IMR-90 (cell line): ENCODE data around the gene TTC7B. TPM values are rescaled to one million over a fixed set of nuclear protein-coding genes. Genes with fewer than 3 reads are reported as not detected.

Source experiments
- ATAC-seq: fragments of 200-7000 bp; cut with Tn5 transposase; 2 replicates; pipeline ENCODE4 v1.9.1; 2020; ENCODE audit warnings: low read depth, mild to moderate bottlenecking, moderate library complexity
- BruUV-seq: library from RNA; stranded (reverse); fragments of 400-500 nt; replicated peaks from 2 replicates; lab custom pipeline; 2021; lab: Mats Ljungman, UMichigan
- CTCF ChIA-PET: fragments of 300-600 bp; formaldehyde crosslinking; extraction: SDS; loops from one replicate; lab custom pipeline; 2021; ENCODE audit warnings: antibody characterized with exemption; lab: Yijun Ruan, JAX
- POLR2A ChIA-PET: fragments of 300-600 bp; sonication (Branson Sonifier 250); formaldehyde crosslinking; loops from one replicate; lab custom pipeline; 2022; ENCODE audit warnings: antibody characterized with exemption; ENCODE audit not compliant: unreplicated experiment; lab: Charles Lee
- DNase-seq: peaks from one replicate; pipeline ENCODE4 v3.0.0; 2013
- H2AFZ ChIP-seq: replicated peaks from 2 replicates; pipeline ENCODE3; 2013; ENCODE audit warnings: low read length, mild to moderate bottlenecking; ENCODE audit not compliant: poor library complexity
- H2AK5ac ChIP-seq: 2 replicates; pipeline ENCODE4 v1.6.1; 2013; ENCODE audit warnings: low read depth, low read length, inconsistent platforms
- H2AK9ac ChIP-seq: replicated peaks from 2 replicates; pipeline ENCODE3; 2013; ENCODE audit warnings: mild to moderate bottlenecking, low read depth, low read length, moderate library complexity; ENCODE audit not compliant: poor library complexity
- H2BK120ac ChIP-seq: 2 replicates; pipeline ENCODE4 v1.6.1; 2013; ENCODE audit warnings: low read depth, low read length, inconsistent platforms
- H2BK15ac ChIP-seq: 3 replicates; pipeline ENCODE4 v1.6.1; 2013; ENCODE audit warnings: low read depth, low read length, inconsistent platforms
- H2BK20ac ChIP-seq: 2 replicates; pipeline ENCODE4 v1.6.1; 2013; ENCODE audit warnings: low read depth, mild to moderate bottlenecking, inconsistent platforms, low read length, moderate library complexity
- H2BK5ac ChIP-seq: 2 replicates; pipeline ENCODE4 v1.6.1; 2013; ENCODE audit warnings: mild to moderate bottlenecking, low read depth, low read length, inconsistent platforms; ENCODE audit not compliant: poor library complexity, severe bottlenecking
- H3K14ac ChIP-seq: replicated peaks from 2 replicates; pipeline ENCODE4 v1.6.1; 2013; ENCODE audit warnings: low read depth, low read length, inconsistent platforms
- H3K18ac ChIP-seq: 2 replicates; pipeline ENCODE4 v1.6.1; 2013; ENCODE audit warnings: low read depth, low read length, control low read depth
- H3K23ac ChIP-seq: 2 replicates; pipeline ENCODE4 v1.6.1; 2013; ENCODE audit warnings: low read depth, low read length, inconsistent platforms
- H3K27ac ChIP-seq: 2 replicates; pipeline ENCODE4 v1.5.1; 2013; ENCODE audit warnings: mild to moderate bottlenecking, control low read depth, low read length; ENCODE audit not compliant: insufficient read depth
- H3K27me3 ChIP-seq: 2 replicates; pipeline ENCODE4 v1.6.1; 2013; ENCODE audit warnings: low read length; ENCODE audit not compliant: control insufficient read depth, insufficient read depth
- H3K36me3 ChIP-seq: 2 replicates; pipeline ENCODE4 v1.6.1; 2013; ENCODE audit warnings: low read length, mixed read lengths; ENCODE audit not compliant: control insufficient read depth, insufficient read depth
- H3K4ac ChIP-seq: 2 replicates; pipeline ENCODE4 v1.6.1; 2013; ENCODE audit warnings: low read depth, low read length, inconsistent platforms
- H3K4me1 ChIP-seq: 2 replicates; pipeline ENCODE4 v1.6.1; 2013; ENCODE audit warnings: low read length, mixed read lengths; ENCODE audit not compliant: control insufficient read depth, insufficient read depth
- H3K4me2 ChIP-seq: 2 replicates; pipeline ENCODE4 v1.6.1; 2013; ENCODE audit warnings: low read depth, mild to moderate bottlenecking, control low read depth, low read length, moderate library complexity
- H3K4me3 ChIP-seq: 2 replicates; pipeline ENCODE4 v1.5.1; 2013; ENCODE audit warnings: low read depth, mild to moderate bottlenecking, control low read depth, low read length, moderate library complexity; ENCODE audit not compliant: insufficient read depth
- H3K56ac ChIP-seq: 2 replicates; pipeline ENCODE4 v1.6.1; 2013; ENCODE audit warnings: low read length, inconsistent platforms; ENCODE audit not compliant: insufficient read depth; ENCODE audit errors: extremely low read depth
- H3K79me1 ChIP-seq, 2 experiments: 2 replicates each; pipeline ENCODE4 v1.6.1; 2013; ENCODE audit warnings: low read length in 2 of 2, inconsistent platforms in 1 of 2, low read depth in 1 of 2
- H3K9ac ChIP-seq: 2 replicates; pipeline ENCODE4 v1.6.1; 2013; ENCODE audit warnings: low read depth, low read length, control low read depth
- H3K9me1 ChIP-seq: 2 replicates; pipeline ENCODE4 v1.6.1; 2013; ENCODE audit warnings: low read length, inconsistent platforms; ENCODE audit not compliant: insufficient read depth
- H3K9me3 ChIP-seq: 2 replicates; pipeline ENCODE4 v1.6.1; 2013; ENCODE audit warnings: low read length; ENCODE audit not compliant: control insufficient read depth, insufficient read depth
- H4K20me1 ChIP-seq: 2 replicates; pipeline ENCODE4 v1.6.1; 2013; ENCODE audit warnings: low read length, inconsistent platforms; ENCODE audit not compliant: insufficient read depth
- H4K5ac ChIP-seq: 2 replicates; pipeline ENCODE4 v1.6.1; 2013; ENCODE audit warnings: mild to moderate bottlenecking, low read depth, low read length, control low read depth
- H4K8ac ChIP-seq, 2 experiments: 2 replicates each; pipeline ENCODE4 v1.6.1; 2013; ENCODE audit warnings: low read depth in 2 of 2, low read length in 2 of 2, control low read depth in 1 of 2, inconsistent platforms in 1 of 2
- H4K91ac ChIP-seq: 2 replicates; pipeline ENCODE4 v1.6.1; 2013; ENCODE audit warnings: low read depth, low read length, inconsistent platforms; ENCODE audit not compliant: insufficient read depth
- BHLHE40 ChIP-seq: fragments of 150-350 bp; IDR thresholded peaks from 2 replicates; pipeline ENCODE4 v1.6.1; 2016; ENCODE audit warnings: mild to moderate bottlenecking, low read depth, low read length
- MXI1 ChIP-seq: IDR thresholded peaks from 2 replicates; pipeline ENCODE4 v1.6.1; 2012; ENCODE audit warnings: low read depth, mild to moderate bottlenecking, low read length, moderate library complexity, borderline replicate concordance
- RAD21 ChIP-seq: IDR thresholded peaks from 2 replicates; pipeline ENCODE4 v1.6.1; 2012; ENCODE audit warnings: low read length, improper control_type of control experiment
- WGBS, 2 experiments: methylation state at CpG; one replicate each; pipeline versions ENCODE4 v1.1.5 to v1.1.7; 2013; ENCODE audit warnings: missing lambda C conversion rate in 2 of 2; ENCODE audit not compliant: insufficient read length in 1 of 2; ENCODE audit errors: extremely low coverage in 2 of 2; 5-methylcytosine and 5-hydroxymethylcytosine counted together
- dilution Hi-C: fragments of 300-500 bp; cut with HindIII; formaldehyde crosslinking; loops from one replicate; pipeline ENCODE4 v1.14.3; 2018; ENCODE audit warnings: low sequenced_read_pairs; ENCODE audit not compliant: unreplicated experiment
- in situ Hi-C: fragments of 300-500 bp; cut with MboI; formaldehyde crosslinking; loops from 3 replicates; pipeline ENCODE4 v1.14.3; 2019; ENCODE audit warnings: low sequenced_read_pairs, inconsistent platforms, mixed read lengths
- intact Hi-C: fragments of 100-400 bp; cut with micrococcal nuclease; formaldehyde crosslinking; loops from 2 replicates; pipeline ENCODE4 v1.10.0; 2022
- polyA plus RNA-seq, 3 experiments: library from polyadenylated mRNA; depleted of rRNA; stranded (reverse); fragments of >200 nt; gene quantifications; 2 replicates each; pipeline ENCODE4 v1.2.3, GENCODE V29; 2012; ENCODE audit warnings: low replicate concordance in 1 of 3
- total RNA-seq: library from RNA; depleted of rRNA; stranded (reverse); fragments of >200 nt; gene quantifications from 2 replicates; pipeline ENCODE4 v1.2.3, GENCODE V29; 2012

Gene TTC7B
- total and polyA plus RNA-seq, 2 of the 4 experiments (the other 2 are of a cell fraction), result 18.1 to 35.3 TPM

- Histone ChIP-seq H3K4me3 (no peak overlapping the region), H3K9me1 (peaks cover 12% of the 10 kb centered on the region), H3K79me1 (no peaks in the 10 kb centered on the region), H3K36me3 (no peaks in the 10 kb centered on the region), H4K91ac (no peak overlapping the region), H2AK5ac (no peak overlapping the region), H2BK120ac (no peak overlapping the region), H3K18ac (no peak overlapping the region), H3K4me2 (no peak overlapping the region), H3K56ac (no peak overlapping the region), H4K5ac (no peak overlapping the region), H3K27ac (no peak overlapping the region), H4K8ac (no peak overlapping the region), H3K23ac (no peak overlapping the region), H3K4me1 (peaks cover 5% of the 10 kb centered on the region; the same call in 1 of the 2 replicates), H2BK20ac (no peak overlapping the region), H3K27me3 (no peaks in the 10 kb centered on the region), H2AK9ac (no peak overlapping the region), H3K4ac (no peak overlapping the region), H2AFZ (no peak overlapping the region), H3K9me3 (no peaks in the 10 kb centered on the region), H3K14ac (no peak overlapping the region), H2BK15ac (no peak overlapping the region), H4K20me1 (peaks cover 3% of the 10 kb centered on the region), H2BK5ac (no peak overlapping the region), H3K9ac (no peak overlapping the region)
- WGBS, 2 experiments, result no CpG with 5 or more reads among the region's 6 CpGs
- dilution Hi-C loops, result no loop called here
- TF ChIP-seq BHLHE40, result no peak
- no peak for TF ChIP-seq RAD21
- TF ChIP-seq MXI1, result no peak
- peak; percentile 77 for ATAC-seq
- no TSS peak for BruUV-seq
- POLR2A ChIA-PET, result no interaction called here
- CTCF ChIA-PET, result no interaction called here
- intact Hi-C loops, result no loop called here
- in situ Hi-C loops, result no loop called here
- DNase-seq, result peak; percentile 49
Measured at GRCh38 chr14:90551070-90551704, 265.0 kb downstream of the TTC7B start.
